Glomerular visceral epithelial cell (primary cell): ENCODE results near the gene ARX.

Source experiments
- DNase-seq: peaks from one replicate; pipeline ENCODE4 v3.0.0-alpha.2; 2016; ENCODE audit errors: extremely low spot score

Gene ARX

DNA sequence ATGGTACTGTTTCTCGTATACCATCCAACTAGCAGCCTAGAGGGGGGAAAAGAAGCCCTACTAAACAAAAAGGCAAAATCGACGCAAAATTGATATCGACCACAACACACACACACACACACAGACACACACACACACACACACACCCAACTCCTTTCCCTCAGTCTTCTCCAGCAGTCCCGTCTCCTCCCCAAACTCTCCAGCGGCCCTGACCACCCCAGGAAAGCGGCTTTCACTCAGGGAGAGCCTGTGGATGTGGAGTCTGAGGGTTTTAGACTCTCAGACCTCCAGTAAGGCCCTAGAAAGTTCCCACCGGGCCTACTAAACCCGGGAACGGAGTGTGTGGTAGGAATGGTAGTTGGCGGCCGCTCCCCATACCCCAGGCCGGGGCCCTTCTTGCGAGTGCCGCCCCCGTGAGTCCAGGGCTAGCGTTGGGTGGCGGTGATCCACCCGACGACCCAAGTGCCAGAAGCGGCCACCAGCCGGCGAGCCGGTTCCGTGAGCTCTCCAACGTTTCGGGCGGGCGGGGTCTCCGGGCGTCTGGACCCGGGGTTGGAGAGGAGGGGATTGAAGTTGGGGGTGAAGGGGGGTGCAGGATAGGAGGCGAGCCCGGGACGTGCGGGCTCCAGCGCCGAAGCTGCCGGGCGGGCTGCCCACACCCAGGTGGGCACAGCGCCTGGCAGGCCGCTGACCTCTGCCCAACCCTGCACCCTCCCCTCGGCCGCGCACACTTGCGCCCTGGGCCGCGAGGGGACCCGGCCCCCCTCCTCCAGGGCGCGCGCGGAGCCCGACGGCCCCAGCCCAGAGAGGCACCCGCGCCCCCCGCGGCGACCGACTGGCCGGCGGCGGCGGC, 13.7 kb downstream of the ARX start:
- DNase-seq: no peak

DNA sequence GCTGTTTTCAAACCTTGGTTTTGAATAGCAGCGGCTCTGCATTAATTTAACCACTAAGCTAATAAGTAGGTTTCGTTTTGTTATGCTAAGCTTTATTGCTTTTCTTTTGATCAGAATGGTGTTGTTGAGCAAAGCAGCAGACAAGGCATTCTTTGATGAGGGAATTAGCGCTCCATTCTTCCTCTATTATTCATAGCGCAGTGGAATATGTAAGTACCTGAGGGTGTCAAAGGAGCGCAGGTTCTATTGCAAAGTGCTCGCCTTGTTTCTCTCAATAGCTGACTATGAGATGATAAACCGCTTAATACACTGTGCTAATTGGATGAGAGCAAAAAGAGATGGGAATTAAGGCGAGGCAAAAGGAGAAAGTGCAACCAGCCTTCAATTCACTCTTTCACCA, 16.3 kb downstream of the ARX start:
- no peak for DNase-seq

DNA sequence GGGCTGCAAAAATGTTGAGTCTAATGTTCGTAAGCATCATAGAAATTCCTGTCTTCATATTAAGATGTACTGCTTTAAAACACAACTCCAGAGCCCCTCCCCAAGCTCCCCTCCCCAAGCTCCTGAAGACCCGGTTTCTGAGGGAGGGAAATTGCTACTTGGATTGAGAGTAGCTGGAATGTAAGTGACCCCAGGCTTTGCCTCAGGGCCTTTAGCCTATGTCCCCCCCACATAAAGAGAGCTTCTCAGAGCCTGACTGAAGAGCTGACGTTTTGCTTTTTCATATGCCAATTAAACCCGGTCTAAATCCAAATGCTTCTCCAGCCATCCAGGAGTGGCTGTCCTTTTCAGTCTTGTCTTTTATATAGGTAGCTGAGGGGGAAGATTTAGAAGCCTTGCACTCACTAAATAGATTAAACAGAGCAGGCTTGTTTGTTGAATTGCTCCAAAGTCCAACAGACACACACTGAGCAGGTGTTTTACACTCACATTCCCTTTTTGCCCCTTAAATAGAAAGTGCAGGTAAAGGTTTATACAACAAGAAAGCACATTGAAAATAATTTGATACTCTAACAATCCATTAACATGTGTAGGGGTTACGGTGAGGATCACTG, 19.6 kb downstream of the ARX start:
- no peak for DNase-seq

DNA sequence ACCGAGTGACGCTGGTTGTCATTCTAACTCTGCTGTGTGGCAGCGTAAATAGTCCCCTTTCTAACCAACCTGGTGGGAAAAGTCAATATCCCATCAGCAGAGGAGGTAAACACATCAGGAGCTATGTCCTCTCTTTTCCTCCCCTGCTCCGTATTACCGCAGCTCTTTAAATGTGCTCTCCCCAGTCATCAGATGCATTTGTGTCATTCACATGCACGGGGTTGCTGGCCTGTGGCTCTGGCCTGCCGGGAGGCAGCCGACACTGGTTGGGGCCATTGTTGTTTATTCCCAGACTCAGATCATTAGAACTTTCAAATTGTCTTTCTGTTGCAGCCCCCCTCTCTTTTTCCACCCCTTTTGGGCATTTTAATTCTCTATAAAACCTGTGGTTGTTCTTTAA, 21.9 kb downstream of the ARX start:
- no peak for DNase-seq

DNA sequence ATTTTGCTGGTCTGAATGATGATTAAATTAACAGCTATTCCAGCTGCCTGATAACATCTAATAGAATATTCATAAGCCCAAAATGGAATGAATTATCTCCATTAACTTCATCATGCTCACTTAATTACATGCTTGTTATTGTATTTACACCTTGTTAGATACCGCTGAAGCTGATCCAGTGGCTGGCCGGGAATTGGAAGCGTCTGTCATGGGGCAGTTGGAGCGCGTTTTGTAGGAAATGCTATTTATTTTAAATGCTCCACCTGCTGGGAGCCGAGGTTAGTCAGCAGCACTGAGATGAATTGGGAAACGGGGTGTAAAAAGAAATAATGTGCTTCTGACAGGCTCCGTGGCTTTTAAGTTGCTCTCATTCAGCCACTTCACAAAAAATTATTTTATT, 25.2 kb downstream of the ARX start:
- DNase-seq: no peak

DNA sequence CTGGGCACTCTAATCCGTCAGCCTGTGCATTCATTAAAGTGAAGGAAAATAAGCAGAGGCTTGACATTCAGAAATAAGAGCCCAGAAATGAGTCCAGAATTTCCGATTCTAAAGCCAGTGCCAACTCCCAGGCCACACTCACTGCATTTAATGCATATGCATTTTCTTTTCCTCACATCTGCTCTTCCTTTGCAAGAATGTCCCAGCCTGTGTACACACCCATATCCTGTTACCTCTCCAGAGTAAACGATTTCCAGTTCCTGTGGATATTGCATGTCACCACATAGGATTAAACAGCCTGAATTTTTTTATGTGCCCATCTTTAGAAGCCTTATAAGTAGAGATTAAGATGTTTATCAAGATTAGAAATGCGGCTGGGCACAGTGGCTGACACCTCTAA, 27.5 kb downstream of the ARX start:
- DNase-seq: no peak

DNA sequence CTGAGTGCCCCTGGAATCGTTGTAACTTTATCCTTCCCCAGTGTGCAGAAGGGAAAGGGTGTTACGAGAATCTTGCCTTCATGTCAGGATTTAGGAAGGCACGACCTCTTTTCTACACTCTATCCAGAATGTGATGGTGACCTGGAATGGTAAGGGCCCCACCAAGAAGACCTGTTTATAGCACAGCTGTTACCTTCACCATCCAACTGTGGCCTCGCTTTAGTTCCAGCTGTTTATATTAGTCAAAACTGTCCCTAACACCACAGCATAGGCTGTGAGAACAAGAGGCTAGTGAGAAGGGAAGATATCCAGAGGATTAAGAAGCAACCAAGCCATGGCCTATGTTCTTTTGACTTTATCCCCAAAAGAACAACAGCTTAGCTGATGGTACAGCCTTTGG, 28.0 kb downstream of the ARX start:
- DNase-seq: no peak

DNA sequence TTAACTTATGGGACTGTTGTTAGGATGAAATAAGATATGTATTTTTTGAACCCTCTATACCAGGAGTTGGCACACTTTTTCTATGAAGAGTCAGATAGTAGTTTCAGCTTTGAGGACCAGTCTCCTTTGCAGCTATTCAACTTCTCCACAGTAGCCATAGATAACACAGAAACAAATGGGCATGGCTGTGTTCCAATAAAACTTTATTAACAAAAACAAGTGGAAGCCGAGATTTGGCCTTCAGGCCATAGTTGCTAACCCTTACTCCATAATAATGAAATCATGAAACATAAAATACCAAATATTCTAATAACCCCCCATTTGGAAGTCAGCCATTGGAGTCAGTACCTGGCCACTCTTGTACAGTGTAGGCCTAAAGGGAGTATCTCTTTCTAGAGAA, 30.6 kb downstream of the ARX start:
- no peak for DNase-seq

DNA sequence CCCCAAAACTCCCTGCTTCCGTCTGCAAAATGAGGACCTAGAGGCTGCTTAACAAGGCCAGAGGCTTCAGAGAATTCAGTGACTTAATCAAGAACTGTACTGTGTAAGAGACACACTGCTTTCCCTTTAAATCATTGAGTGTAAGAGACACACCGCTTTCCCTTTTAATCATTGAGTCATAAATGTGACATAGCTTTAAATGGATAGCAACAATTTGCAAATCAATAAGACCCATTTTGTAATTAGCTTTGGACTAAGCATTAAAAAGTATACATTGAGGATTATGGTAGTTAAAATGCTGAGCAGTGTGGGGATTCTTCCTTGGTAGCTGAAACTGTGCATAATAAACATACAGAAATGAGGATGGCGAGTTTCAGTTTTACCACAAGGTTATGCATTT, 31.8 kb downstream of the ARX start:
- DNase-seq: no peak

DNA sequence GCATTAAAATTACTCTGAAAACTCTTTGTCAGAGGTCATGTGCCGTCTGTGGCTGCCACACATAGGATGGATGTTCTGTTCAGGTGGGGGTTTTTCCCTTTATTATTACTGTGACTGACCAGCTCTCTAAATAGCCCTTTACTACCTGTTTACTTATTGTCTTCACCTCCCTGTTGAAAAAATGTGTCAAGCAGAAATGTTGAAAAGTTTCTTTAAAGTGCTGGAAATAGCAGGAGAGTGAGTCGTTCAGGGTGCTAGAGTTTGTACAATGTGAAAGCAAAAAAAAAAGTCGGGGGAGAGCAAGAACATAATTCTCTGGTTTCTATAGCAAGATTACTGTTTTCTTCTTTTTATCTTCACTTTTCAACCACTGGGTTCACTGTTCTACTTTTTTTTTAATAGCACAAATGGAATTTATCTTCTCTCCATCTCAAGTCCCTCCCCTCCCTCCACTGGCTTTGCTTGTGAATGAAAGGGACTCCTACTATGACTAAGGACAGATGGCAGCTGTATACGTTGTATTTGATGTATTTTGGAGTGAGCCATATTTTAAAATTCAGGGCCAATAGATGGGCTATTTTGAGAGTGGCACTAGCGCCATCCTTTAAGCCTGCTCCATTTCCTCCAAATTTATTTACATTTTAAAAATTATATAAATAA, 33.3 kb downstream of the ARX start:
- no peak for DNase-seq

DNA sequence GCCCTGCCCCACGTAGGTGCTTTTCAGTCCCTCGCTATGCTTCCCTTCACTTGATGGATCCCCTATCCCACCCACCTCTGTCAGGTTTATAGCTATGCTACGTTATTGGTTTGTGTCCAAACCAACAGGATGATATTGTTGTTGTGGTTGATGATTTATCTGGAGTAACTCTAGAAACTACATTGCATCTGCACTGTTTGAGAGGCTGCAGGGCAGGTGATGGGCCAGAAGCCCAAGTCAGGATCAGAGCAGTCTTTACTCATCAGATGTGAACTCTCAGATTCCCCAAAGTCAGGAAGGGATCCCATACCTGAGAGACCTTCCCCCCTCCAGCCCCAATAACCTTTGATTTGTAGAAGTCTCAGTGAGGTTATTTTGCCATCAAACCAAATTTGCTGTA, 34.7 kb downstream of the ARX start:
- DNase-seq: no peak

DNA sequence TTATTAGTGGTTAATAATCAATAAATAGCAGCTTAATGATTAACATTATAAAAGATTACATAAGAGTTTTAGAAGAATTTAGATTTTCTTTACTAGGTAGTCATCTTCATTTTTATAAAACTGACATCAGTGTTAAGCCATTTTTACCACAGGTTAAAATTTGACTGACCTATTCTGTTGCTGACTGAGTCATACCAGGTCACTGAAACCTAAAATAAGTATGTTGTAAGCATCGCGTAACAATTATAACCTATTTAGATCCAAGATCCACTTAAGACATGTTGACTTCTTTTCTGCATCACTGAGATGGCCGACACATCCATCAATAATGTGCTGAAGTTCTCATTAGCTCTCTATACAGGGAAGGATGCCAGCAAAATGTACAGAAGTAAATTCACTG, 36.7 kb downstream of the ARX start:
- peak; percentile 61 for DNase-seq

DNA sequence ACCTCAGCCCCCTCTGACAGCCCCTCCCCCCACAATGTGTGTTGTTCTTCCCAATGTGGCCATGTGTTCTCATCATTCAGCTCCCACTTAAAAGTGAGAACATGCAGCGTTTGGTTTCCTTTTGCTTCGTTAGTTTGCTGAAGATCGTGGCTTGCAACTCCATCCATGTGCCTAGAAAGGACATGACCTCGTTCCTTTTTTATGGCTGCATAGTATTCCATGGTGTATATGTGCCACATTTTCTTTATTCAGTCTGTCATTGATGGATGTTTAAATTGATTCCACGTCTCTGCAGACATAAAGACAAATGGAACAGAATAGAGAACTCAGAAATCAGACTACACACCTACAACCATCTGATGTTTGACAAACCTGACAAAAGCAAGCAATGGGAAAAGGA, 46.0 kb downstream of the ARX start:
- no peak for DNase-seq

DNA sequence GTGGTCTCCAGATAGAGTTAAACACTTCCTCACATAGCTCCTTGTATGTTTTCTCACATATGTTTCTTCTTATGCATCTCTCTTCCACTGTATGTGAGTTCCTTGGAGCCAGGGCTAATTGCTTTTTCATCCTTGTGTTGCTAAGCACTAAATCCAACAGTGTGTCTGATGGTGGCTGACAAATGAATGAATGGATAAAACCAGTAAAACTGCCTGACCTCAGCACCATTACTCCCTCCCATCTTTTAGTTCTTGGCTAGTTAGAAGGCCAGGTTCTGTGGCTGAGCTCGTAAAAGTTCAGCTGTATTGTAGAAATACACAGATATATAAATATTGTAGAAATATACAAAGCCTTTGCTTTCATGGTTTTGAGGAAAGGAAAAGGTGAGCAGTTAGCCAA, 50.4 kb downstream of the ARX start:
- no peak for DNase-seq

DNA sequence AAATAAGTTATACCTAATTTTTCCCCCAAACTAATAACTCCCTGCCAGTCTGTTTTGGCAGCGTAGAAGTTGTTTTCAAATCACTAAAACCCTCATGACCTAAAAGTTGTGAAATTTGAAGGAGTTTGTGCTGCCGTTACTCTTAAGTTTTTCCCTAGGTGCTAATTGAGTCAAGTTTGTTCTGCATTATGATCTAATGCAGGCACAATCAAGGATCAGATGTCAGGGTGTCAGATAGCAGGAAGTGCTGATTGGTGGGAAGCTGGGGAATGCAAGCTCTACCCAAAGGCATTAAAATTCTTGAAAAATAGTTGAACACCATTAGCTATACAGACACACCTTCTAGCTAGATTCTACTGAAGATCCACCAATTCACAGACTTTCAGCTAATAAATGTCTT, 51.9 kb downstream of the ARX start:
- DNase-seq: no peak

DNA sequence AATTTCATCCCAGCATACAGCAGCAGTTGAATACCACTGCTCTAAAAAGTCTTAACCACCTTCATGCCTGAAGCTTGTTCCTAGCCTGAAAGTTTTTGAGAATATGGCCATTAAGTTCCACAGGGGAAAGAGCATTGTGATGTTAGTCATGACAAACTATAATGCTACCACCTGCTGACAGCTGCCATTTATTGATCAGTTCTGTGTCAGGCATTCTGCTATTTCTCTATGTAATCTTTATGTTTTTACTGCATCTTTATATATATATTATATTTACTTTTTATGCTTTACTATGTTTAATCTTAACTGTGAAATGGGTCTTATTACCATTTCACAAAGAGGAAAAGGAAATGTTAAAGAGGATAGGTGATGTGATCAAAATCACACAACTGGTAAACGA, 54.0 kb downstream of the ARX start:
- DNase-seq: no peak

DNA sequence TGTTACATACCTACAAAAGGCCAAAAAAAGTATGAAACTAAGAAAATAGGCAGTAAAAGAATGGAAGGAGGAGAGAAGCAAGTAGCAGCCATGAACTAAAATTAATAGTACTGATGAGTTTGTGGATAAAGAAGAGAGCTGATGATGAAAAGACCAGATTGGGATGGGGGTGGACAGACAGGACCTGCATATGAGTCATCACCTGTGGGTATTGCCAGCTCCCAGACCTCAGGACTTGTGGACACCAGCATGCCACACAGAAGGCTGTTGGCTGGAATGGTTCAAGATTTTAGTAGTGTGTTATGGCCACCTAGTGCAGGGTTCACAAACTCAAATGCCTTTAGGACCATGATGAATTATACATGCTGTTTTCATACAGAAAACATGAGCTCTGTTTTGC, 58.9 kb downstream of the ARX start:
- peak; percentile 38 for DNase-seq

DNA sequence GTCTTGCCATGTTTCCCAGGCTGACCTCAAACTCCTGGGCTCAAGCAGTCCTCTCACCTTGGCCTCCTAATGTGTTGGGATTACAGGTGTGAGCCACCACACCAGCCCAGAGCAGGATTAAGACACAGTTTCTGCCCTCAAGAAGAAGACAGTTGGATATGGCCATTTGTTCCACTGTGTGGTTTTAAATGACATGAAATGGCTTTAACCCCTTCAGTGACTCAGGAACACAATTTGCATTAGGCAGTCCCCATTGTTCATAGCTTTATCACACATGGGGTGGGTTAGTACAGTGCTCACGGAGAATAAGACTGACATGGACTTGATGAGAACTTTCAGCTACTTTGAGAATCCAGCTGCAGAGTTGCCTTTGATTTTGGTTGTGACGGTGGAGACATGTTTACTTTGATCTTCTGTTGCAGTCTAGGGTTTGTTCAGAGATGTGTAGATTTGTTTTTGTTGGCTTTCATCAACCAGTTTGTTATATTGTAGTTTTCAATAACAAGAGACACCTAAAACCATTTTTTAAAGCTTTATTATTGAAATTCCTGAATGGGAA, 60.3 kb downstream of the ARX start:
- no peak for DNase-seq

DNA sequence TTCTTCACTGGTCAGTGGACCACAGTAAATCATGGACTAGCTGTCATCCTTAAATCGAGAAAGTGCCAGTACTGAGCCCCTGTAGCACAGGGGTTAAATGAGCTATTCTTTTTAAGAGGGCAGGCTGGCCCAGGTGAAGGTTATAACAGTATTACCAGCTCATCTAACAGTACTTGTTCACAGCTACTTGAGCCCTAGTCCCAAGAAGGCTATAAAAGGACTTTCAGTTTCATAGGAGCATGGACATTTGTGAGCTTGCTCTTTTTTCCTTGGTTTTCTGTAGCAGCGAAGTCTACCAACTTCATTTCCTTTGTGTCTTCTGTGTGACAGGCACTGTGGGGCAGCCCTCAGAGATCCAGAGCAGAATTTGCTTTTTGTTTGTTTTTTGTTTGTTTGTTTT, 61.0 kb downstream of the ARX start:
- no peak for DNase-seq
